Hepatocyte (in vitro differentiated cells): ENCODE results near the gene SPAG4. TPM values are rescaled to one million over a fixed set of nuclear protein-coding genes. Genes with fewer than 3 reads are reported as not detected.

Experiments used
- DNase-seq: peaks from one replicate; pipeline ENCODE4 v3.0.0-alpha.2; 2016; ENCODE audit warnings: low spot score
- H2AFZ ChIP-seq: fragments of 200-600 bp; sonication (generic); 2 replicates; pipeline ENCODE4 v1.6.0; 2016; ENCODE audit warnings: antibody characterized with exemption, mild to moderate bottlenecking
- H3K27ac ChIP-seq: fragments of 200-600 bp; sonication (generic); 2 replicates; pipeline ENCODE4 v1.5.1; 2016; ENCODE audit warnings: mild to moderate bottlenecking
- H3K27me3 ChIP-seq: fragments of 200-600 bp; sonication (generic); 2 replicates; pipeline ENCODE4 v1.6.1; 2016
- H3K36me3 ChIP-seq: fragments of 200-600 bp; sonication (generic); replicated peaks from 2 replicates; pipeline ENCODE4 v1.5.1; 2016; ENCODE audit warnings: low read depth; ENCODE audit not compliant: insufficient read depth
- H3K4me1 ChIP-seq: fragments of 200-600 bp; sonication (generic); 2 replicates; pipeline ENCODE4 v1.5.1; 2016; ENCODE audit warnings: mild to moderate bottlenecking, moderate library complexity; ENCODE audit not compliant: insufficient read depth
- H3K4me2 ChIP-seq: fragments of 200-600 bp; sonication (generic); 2 replicates; pipeline ENCODE4 v1.6.0; 2016
- H3K4me3 ChIP-seq: fragments of 200-600 bp; sonication (generic); 2 replicates; pipeline ENCODE4 v1.5.1; 2016; ENCODE audit warnings: mild to moderate bottlenecking
- H3K79me2 ChIP-seq: fragments of 200-600 bp; sonication (generic); 2 replicates; pipeline ENCODE4 v1.6.0; 2017; ENCODE audit warnings: mild to moderate bottlenecking
- H3K9me2 ChIP-seq: fragments of 200-600 bp; sonication (generic); replicated peaks from 2 replicates; pipeline ENCODE4 v1.6.0; 2017; ENCODE audit warnings: mild to moderate bottlenecking; ENCODE audit not compliant: insufficient read depth
- H3K9me3 ChIP-seq: fragments of 200-600 bp; sonication (generic); 2 replicates; pipeline ENCODE4 v1.5.1; 2016; ENCODE audit warnings: low read depth, mild to moderate bottlenecking
- H4K20me1 ChIP-seq: fragments of 200-600 bp; sonication (generic); 2 replicates; pipeline ENCODE4 v1.6.0; 2016; ENCODE audit warnings: mild to moderate bottlenecking; ENCODE audit not compliant: insufficient read depth, poor library complexity, severe bottlenecking
- CTCF ChIP-seq: fragments of 200-600 bp; sonication (generic); IDR thresholded peaks from 2 replicates; pipeline ENCODE4 v1.5.1; 2016; ENCODE audit warnings: antibody characterized with exemption, mild to moderate bottlenecking; ENCODE audit not compliant: poor library complexity
- EZH2 ChIP-seq: fragments of 200-600 bp; sonication (generic); IDR thresholded peaks from 2 replicates; pipeline ENCODE4 v1.6.1; 2016; ENCODE audit warnings: antibody characterized with exemption, mild to moderate bottlenecking, borderline replicate concordance
- EZH2phosphoT487 ChIP-seq: fragments of 200-600 bp; sonication (generic); IDR thresholded peaks from one replicate; pipeline ENCODE4 v1.6.1; 2018; ENCODE audit warnings: antibody characterized with exemption, mild to moderate bottlenecking, low read depth, moderate library complexity; ENCODE audit not compliant: unreplicated experiment, severe bottlenecking
- WGBS: methylation state at CpG from one replicate; pipeline ENCODE4 v1.1.6; 2016; ENCODE audit warnings: low lambda C conversion rate; ENCODE audit errors: missing lambda C conversion rate; 5-methylcytosine and 5-hydroxymethylcytosine counted together
- polyA plus RNA-seq: library from polyadenylated mRNA; unstranded; fragments of >200 nt; fragmentation: Nextera tagmentation; extraction: Ambion mirVana; gene quantifications from 2 replicates; pipeline ENCODE4 v1.2.1, GENCODE V29; 2016
- total RNA-seq: library from RNA; depleted of rRNA; stranded (reverse); fragments of >200 nt; gene quantifications from 2 replicates; pipeline ENCODE4 v1.2.3, GENCODE V29; 2014

The SPAG4 gene
- total and polyA plus RNA-seq, 2 experiments from 2014 or later, result 6.6 to 7.9 TPM

GRCh38 chr20:35600176-35600992, 15.2 kb upstream of the SPAG4 start:
- H3K4me2 ChIP-seq, result peak overlapping the region; percentile 98
- H3K27ac ChIP-seq, result no peak overlapping the region
- peak overlapping the region; percentile 52 for H2AFZ ChIP-seq

GRCh38 chr20:35600993-35601973, 14.3 kb upstream of the SPAG4 start:
- no peaks in the 10 kb centered on the region for H3K79me2 ChIP-seq
- no peak overlapping the region for H3K27ac ChIP-seq
- peak overlapping the region; percentile 45 for H3K4me3 ChIP-seq
- no peaks in the 10 kb centered on the region for H3K9me3 ChIP-seq
- TF ChIP-seq EZH2phosphoT487 (no peak), CTCF (peak; percentile 53), EZH2 (peak; percentile 50)
- DNase-seq, result peak; percentile 88
- H3K9me2 ChIP-seq, result no peaks in the 10 kb centered on the region
- peak overlapping the region; percentile 98 for H3K4me2 ChIP-seq
- peaks cover 32% of the 10 kb centered on the region for H3K27me3 ChIP-seq
- WGBS, result 1% methylated on average over 73 of the region's 103 CpGs
- peak overlapping the region; percentile 52 for H2AFZ ChIP-seq
- H4K20me1 ChIP-seq, result no peaks in the 10 kb centered on the region
- H3K4me1 ChIP-seq, result peaks cover 13% of the 10 kb centered on the region
- H3K36me3 ChIP-seq, result no peaks in the 10 kb centered on the region

More at GRCh38 chr20:35600176-35600992, 15.2 kb upstream of the SPAG4 start:
- DNase-seq, result no peak
- Histone ChIP-seq H3K9me2 (no peaks in the 10 kb centered on the region), H3K27me3 (peaks cover 32% of the 10 kb centered on the region), H3K4me1 (peaks cover 13% of the 10 kb centered on the region), H4K20me1 (no peaks in the 10 kb centered on the region), H3K36me3 (no peaks in the 10 kb centered on the region), H3K79me2 (no peaks in the 10 kb centered on the region), H3K9me3 (no peaks in the 10 kb centered on the region), H3K4me3 (peak overlapping the region; percentile 45)
- TF ChIP-seq EZH2phosphoT487, result no peak
- no peak for TF ChIP-seq EZH2
- no peak for TF ChIP-seq CTCF
- WGBS, result 34% methylated on average over 33 of the region's 34 CpGs

- WGBS, result 53% methylated on average over 21 of the region's 30 CpGs
- Histone ChIP-seq H4K20me1 (no peaks in the 10 kb centered on the region), H3K27me3 (peaks cover 32% of the 10 kb centered on the region), H3K4me2 (peak overlapping the region; percentile 98), H3K79me2 (no peaks in the 10 kb centered on the region), H3K27ac (no peak overlapping the region), H2AFZ (peak overlapping the region; percentile 52), H3K4me3 (peak overlapping the region; percentile 45), H3K36me3 (no peaks in the 10 kb centered on the region), H3K9me2 (no peaks in the 10 kb centered on the region), H3K9me3 (no peaks in the 10 kb centered on the region), H3K4me1 (peaks cover 13% of the 10 kb centered on the region)
- TF ChIP-seq CTCF (no peak), EZH2phosphoT487 (no peak), EZH2 (no peak)
- no peak for DNase-seq
These were observed 13.6 kb upstream of the SPAG4 start for GRCh38 chr20:35601990-35602389.
